Measurements from ENCODE around the gene SEH1L.
"Not testable (repeated sequence)": the region's sequence is repeated elsewhere in the genome, so short reads cannot be mapped to it uniquely, and the experiment has no call there.

Gene SEH1L

DNA sequence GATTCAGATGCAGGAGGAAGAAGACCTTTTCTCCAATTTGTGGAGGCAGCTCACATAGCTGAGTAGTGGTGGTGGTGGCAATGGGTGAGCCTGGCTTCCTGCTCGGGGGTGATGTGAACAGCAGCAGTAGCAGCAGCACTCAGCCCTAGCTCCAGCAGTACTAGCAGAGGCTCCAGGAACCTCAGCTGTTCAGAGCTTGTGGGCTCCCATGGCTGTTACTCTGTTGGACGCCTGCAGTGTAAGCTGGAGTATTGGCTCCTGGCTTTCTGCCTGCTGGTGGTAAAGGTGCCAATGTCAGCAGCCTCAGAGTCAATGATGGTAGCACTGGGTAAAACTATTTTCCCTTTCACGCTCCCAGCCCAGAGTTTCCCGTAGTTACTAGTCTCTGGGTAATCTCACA is 3.1 kb upstream of the SEH1L start:
- DNase-seq: no peak

DNA sequence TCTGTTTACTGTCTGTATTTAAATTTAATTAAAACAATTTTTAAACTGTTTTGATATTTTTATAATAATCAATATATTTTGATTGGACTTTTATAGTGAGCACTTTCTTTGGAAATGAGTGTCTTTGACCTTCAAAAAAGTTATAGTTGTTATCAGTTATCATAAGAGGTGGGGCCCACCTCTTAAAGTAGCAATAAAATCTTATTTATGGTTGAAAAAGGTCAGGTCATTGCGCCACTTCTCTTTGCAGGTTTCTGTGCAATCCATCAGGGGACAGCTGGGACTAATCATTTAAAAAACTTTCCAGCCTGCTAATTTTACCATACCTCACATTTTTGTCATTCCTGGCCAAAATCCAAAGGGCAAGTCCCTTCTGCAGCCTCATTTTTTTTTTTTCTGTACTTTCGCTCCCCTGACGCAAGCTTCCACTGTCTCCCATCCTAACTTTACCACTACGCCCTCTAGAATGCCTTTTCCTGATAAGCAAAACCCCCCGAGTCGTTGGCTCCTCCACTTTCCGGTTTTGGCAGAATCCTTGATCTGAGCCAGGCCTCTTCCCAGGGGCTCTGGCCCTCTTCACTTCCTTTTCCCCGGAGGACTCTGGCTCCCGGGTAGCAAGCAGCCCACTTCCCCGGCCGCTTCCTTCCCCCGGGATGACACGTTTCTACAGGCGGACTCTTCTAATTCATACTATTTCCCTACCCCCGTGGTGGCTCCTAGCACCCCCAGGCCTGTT is 1.1 kb upstream of the SEH1L start:
- no peak for DNase-seq

DNA sequence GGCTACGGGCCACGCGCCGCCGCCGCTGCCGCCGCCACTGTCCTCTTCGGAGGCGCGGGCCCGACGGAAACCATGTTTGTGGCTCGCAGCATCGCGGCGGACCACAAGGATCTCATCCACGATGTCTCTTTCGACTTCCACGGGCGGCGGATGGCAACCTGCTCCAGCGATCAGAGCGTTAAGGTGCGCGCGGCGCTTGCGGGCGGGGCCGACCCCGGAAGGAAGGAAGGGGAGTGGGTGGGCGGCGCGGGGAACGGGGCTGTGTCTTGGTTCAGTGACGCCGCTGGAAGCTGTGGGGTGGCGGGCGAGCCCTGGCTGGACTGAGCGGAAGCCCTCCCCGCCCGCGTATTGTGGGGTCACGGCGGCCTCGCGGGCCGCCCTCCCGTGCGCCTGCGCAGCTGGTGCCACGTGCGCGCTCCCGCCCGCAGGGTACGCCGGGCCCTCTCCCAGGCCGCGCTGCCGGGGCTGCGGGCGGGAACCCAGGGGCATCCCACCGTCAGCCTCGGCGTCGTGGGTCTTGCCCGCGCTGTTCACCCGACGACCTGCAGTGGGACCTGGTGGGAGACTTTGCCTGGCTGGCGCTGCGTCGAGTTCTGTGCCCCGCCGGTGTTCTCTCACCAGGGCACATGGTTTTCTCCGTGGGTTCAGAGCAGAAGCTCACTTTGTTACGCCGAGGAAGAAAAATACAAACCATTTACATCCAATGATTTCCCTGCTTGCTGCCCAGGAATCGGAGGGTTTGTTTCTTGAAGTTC is 416 bp downstream of the SEH1L start:
- DNase-seq: peak; percentile 82

DNA sequence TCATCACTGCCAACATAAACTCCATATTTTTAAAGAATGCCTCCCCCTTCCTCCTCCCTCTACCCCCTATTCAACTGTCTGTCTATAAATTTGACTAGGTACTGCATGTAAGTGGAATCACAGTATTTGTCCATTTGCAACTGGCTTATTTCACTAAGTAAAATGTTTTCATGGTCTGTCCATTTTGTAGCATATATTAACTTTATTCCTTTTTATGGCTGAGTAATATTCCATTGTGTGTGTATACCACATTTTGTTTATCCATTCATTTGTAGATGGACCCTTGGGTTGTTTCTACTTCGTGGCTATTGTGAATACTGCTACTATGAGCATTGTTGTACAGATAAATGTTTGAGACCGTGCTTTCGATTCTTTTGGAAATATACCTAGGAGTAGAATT is 10.7 kb downstream of the SEH1L start:
- DNase-seq: no peak

DNA sequence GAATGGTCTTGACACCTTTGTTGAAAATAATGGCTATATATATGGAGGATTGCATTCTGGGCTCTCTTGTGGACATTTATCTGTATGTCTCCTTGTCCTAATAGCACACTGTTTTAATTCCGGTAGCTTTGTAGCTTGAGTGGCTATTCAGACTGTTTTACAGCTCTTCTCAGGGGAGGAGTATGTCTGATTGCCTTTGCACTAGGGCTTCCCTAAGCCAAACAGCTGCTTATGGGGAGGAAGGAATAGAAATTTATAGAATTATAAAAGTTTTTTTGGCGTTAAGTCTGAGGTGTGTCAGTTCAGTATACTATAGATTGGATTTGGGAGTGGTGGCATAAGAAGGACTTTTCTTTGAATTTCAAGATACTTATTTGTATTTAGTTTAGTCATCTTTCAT is 12.6 kb downstream of the SEH1L start:
- no peak for DNase-seq

DNA sequence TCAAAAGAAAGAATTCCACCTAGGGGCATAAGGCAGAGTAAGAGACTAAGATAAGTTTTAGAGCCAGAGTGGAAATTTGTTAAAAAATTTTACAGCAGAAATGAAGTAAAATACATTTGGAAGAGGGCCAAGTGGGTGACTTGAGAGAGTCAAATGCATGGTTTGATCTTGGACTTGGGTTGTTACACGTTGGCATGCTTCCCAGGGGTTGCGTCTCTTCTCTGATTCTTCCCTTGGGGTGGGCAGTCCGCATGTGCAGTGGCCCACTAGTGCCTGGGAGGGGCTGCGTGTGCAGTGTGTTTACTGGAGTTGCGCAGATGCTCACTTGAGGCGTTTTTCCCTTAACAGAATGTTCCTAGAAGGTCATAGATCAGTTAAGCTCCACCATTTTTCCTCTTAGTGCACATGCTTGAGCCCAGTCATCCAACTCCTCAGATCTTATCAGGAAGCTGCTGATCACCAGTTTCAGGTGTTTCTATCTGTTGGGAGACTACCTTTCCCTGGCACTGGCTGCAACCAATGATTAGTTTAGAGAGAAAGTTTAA is 13.1 kb downstream of the SEH1L start:
- DNase-seq: no peak

DNA sequence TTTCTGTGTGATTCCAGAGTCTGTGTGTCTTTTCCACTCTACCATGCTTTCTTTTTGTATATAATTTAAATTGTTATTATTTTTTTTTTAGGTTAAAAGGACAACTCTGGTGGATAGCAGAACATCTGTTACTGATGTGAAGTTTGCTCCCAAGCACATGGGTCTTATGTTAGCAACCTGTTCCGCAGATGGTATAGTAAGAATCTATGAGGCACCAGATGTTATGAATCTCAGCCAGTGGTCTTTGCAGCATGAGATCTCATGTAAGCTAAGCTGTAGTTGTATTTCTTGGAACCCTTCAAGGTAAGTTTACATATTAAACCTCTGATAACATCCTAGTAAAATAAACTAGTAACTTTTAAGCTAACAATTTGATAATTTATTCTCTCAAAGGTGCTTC is 15.3 kb downstream of the SEH1L start:
- DNase-seq: no peak

DNA sequence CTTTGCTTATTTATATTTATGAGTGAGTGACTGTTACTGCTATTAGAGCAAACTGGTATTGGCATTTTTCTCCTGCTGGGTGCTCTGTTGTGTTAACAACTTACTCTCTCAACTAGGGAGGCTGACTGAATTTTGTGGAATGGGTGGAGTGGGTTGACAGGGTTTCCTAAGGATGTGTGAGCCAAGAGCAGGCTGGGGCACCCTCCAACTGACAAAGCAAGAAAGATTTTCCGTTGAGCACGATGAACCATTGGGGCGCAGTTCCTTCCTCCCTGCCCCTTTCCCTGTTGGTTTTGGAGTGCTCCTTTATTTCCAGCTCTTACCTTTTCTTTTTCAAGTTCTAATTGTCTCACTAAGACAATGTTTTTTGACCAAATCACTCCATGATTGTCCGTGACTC is 20.3 kb downstream of the SEH1L start:
- DNase-seq: no peak

DNA sequence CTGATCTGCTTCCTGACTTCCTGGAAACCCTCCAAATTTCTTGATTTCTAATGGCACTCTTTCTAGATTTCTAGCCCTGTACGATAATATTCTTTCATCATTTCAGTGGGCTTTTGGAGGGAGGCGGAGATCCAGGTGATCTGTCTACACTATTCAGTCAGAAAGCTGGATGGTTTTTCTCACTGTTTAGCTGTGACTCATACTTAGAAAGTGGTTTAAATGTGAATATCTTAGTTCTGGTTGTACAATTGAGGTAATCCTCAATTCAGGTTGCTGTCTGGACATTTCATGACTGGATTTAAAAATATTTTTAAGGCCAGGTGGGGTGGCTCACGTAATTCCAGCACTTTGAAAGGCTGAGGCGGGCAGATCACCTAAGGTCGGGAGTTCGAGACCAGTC is 20.8 kb downstream of the SEH1L start:
- DNase-seq: no peak

DNA sequence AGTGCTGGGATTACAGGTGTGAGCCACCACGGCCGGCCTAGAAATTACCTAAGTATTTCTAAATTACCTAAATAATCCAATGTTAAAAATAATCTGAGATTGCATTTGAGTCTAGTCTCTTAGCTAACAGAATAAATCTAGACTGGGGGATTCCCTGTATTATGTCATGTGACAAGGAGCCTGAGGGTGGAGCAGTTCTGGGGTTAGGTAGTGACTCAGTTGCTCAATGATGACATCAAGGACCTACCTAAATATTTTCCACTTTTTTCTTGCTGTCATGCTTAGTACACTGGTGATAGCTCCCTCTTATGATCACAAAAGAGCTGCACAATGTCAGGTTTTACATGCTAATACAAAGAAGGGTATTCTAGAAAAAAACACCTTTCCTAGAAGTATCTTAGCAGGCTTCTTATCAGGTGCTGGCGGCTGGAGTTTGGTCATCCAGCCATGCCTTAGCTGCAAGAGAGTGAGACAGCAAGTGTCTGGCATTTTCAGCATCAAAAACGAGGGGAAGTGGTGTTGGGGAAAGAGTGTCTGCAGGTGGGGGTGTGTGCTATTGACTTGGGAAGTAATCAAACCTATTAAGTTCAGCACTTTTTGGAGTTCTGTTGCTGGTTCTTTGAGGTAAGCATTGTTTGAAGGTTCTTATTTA is 25.9 kb downstream of the SEH1L start:
- DNase-seq: no peak

DNA sequence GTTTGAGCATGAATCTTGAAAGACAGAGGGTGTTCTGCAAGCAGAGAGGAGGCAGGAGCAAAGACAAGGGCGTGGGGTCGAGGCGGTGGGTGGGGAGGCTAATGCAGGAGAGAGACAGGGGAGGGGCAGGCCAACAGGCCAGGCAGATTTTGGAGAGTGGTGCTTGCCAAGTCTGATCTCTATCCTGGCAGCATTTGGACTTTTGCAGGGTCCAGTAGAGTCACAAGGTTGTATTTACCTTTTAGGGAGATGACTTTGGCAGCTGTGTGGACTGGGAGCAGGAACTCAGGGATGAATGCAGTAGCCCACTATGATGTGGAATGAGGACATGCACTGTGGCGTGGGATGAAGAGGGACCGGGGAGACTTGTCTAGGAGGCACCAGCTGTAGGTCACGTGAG is 27.7 kb downstream of the SEH1L start:
- DNase-seq: no peak

DNA sequence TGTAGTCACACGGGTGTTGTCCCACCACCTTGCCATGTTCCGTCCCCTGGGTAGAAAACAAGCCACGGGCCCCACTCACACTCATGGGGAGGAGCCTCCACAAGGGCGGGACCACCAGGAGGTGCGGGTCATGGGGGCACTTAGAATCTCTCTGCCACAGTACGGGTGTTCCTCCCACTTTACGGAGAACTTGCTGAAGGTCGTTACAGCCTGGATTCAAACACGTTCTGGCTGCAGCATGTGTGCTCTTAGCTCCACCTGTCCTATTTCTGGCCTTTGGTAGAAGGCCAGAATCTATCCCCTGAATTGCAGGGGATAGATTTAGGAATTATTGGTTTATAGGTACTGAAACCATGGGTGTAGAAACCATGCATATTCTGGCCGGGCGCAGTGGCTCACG is 28.5 kb downstream of the SEH1L start:
- no peak for DNase-seq

DNA sequence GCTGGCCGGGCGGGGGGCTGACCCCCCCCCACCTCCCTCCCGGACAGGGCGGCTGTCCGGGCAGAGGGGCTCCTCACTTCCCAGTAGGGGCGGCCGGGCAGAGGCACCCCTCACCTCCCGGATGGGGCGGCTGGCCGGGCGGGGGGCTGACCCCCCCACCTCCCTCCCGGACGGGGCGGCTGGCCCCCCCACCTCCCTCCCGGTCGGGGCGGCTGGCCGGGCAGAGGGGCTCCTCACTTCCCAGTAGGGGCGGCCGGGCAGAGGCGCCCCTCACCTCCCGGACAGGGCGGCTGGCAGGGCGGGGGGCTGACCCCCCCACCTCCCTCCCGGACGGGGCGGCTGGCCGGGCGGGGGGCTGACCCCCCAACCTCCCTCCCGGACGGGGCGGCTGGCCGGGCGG is 32.3 kb downstream of the SEH1L start:
- not testable (repeated sequence) for DNase-seq

DNA sequence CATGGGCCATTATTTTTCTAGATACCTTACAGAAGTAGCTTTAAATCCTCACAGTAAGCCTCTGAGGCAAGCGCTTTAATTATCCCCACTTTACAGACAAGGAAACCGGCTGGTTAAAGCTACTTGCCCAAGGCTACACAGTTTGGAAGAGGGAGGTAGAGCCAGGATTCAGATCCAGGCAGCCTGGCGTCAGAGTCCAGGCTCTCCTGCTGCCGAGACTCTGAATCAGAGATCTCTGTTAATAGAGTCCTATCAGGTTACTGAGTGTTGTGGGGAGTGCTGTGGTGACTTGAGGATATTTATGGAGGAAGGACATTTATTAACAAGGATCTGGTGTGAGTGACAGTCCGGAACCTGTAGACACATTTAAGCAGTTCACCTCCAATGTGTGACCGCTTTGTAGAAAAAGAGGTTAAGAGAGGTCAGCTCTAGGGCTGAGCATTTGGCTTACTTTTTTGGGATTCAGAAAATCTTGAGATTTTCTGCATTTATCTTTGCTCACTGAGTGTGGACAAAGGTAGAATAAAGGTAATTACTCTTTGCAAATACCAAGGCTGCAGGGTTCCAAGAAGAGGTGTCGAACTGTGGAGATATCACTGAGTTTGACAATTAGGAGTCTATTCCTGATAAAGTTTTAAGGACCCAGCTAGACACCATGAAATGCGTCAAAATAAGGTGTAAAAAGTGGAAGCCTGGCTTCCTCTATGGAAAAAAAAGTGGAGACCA is 41.7 kb downstream of the SEH1L start:
- no peak for DNase-seq

DNA sequence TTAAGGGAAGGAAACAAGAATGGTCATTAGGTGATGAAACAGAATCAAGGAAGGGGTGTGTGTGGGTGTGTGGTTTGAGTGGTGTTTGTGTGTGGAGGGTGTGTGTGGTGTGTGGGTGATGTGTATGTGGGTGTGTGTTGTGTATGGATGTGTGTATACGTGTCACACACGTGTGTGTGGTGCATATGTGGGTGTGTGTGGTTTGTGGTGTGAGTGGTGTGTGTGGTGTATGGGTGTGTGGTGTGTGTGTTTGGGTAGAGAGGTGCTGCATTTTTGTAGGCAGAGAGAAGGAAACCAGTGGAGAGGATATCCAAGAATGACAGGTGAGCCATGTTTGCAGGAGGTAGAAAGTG is 42.3 kb downstream of the SEH1L start:
- no peak for DNase-seq

DNA sequence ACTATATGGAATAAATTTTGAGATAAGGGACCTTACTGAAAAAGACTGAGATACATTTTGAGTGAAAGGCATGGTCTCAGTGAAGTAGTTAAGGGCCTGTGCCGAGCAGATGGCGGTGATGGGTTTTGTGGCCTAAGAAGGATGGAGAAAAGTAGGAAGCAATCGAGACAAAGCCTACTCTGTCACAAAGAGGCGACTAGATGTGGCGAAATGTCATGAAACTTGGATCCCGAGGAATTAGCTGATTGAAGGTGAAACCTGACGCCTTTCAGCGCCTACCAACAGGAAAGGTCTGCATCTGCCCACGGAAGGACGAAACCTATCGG is 42.8 kb downstream of the SEH1L start:
- no peak for DNase-seq

DNA sequence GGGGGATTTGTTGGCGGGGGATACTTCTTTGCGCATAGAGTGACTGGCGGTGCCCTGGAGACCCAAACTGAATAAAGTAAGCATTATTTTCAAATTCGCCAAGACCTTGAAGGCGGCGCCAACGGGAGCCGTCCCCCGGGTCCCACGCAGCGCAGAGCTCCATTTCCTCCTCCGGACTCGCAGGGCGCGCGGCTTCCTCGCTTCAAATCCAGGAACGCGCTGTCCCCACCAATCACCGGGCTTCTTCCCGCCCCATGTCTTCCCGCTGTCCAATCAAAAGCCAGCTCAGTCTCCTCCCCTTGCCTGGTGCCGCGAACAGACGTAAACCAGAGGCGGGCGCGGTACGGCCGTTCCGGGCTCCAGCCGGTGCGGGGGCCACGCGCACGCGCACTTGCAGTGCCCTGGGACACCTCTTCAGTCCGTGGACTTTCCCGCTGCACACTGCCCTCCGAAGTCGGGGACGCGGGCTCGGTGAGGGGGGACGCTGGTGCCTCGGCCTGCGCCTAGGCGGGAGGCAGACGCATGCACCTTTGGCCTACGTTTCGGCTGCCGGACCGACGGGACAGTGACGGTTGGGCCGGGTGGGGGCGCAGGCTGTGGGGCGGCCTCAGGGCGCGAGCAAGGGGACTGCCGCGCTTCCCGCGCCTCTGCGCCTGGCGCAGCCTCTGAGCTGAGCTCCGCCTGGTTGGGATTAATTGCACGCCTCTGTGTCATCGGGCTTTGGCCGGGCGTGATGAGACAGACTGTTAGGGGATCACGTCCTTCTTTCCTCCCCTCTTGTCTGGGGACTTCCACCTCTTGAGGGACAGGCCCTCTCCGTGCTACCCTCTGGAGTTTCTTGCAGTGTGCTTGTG is 43.4 kb downstream of the SEH1L start, which contains the start of gene CEP192:
Gene CEP192 (plus strand): TSS at position 396 of the 854 bp plus-strand sequence. CDS start 8,063 bp downstream, outside the sequence.
- peak; percentile 66 for DNase-seq

DNA sequence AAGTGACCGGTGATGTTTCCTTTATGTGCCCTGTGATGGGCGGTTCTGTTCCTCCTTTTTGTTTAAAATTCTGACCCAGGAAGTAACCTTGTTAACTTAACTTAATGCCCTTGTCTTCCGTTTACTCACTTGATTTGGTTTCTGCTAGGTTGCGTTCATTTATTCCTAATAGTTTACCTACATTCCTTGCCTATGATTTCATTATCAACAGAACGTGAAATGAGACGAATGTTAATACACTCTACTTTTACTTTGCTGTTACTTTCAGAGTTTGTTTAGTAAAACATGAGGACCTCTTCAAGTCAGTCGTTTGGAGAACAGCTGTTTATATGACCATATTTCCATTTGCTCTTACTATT is 44.0 kb downstream of the SEH1L start:
- no peak for DNase-seq

DNA sequence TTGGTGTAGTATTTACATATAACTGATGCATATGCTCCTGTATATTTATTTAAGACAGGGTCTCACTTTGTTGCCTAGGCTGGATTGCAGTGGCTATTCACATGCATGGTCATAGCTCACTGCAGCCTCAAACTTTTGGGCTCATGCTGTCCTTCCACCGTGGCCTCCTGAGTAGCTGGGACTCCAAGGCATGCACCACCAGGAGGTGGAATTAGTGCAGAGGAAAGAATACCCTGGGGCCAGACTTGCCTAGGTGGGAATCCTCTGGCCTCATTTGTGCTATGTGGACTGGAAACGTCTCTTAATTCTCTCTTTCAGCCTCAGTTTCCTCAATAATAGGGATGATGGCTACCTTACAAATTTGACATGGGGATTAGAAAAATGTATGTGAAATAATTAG is 45.6 kb downstream of the SEH1L start:
- no peak for DNase-seq

DNA sequence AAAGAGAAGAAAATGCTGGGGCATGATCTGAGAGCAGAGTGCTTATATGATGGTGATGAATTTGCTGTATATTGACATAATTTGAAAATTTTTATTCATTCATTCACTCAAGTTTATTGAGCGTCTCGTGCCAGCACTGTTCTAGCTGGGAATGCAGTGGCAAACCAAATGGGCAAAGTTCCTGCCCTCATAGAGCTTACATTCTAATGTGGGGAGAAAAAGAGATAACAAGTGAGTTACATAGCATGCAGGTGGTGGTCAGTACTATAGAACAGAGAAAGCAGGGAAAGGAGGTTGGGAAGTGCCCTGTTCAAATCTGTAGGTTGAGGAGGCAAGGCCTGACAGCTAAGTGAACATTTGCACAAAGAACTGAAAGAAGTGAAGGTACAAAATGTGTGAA is 47.6 kb downstream of the SEH1L start:
- DNase-seq: no peak

DNA sequence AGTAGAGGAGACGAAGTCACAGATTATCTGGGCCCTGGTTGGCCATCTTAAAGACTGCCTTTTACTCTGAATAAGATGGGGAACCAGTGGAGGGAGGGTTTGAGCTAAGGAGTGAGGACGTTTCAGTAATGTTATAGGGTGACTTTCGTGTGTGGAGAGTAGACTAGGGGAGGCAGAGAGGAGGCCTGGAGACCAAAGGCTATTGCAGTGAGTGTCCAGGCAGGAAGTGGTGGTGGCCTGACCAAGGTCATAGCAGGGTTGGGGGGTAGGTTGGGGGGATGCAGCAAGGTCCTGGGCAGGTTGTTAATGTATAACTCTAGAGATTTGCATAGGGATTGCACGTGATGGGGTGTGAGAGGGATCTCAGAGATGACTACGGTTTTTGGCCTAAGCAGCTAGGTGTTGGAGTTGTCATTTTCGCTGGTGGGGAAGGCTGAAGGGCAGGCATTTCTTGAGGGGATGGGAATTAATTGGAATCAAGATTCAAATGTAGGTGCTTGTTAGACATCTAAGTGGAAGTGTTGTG is 48.2 kb downstream of the SEH1L start:
- DNase-seq: no peak

DNA sequence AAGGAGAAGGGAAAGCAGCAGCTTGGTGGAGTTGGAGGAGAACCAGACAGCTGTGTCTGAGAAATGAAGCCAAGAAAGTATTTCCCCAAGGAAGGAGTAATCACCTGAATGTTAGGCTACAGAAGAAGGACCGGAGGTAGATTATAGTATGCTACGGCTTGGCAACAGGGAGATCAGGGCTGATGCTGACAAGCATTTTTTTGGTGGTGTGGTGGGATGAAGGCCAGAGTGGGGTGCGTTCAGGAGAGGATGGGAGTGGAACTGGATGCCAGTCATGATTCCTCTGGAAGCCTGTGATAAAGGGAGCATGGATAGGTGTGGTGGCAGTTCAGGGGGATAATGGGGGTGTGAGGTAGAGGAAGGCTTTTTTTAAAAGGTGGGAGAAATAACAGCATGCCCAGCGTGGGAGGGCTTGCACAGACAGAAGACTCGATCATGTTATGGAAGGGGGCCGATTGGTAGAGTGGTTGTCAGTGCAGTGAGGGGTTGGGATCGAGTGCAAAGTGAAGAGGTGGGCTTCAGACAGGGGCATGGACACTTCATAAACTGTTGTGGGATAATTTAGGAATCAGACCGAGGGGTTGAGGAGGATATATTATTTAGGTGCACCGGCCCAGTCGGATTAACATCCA is 49.0 kb downstream of the SEH1L start:
- DNase-seq: no peak
